H9 (cell line): ENCODE measurements around the gene PRKCZ. TPM values are rescaled to one million over a fixed set of nuclear protein-coding genes. Genes with fewer than 3 reads are reported as not detected.

Source experiments
- DNase-seq: peaks from one replicate; pipeline ENCODE4 v3.0.0-alpha.2; 2017
- H2AFZ ChIP-seq: one replicate; pipeline ENCODE4 v1.6.1; 2013; ENCODE audit warnings: mild to moderate bottlenecking, low read length, control low read depth, moderate library complexity
- H2AK5ac ChIP-seq: 2 replicates; pipeline ENCODE4 v1.6.1; 2013; ENCODE audit warnings: low read length, control low read depth, mixed read lengths; ENCODE audit not compliant: insufficient read length
- H2BK120ac ChIP-seq: one replicate; pipeline ENCODE4 v1.6.1; 2013; ENCODE audit warnings: low read depth, mild to moderate bottlenecking, low read length, control low read depth, inconsistent platforms; ENCODE audit not compliant: poor library complexity, severe bottlenecking
- H2BK12ac ChIP-seq: 2 replicates; pipeline ENCODE4 v1.6.1; 2013; ENCODE audit warnings: low read length, control low read depth, mixed read lengths, low read depth; ENCODE audit not compliant: insufficient read length
- H2BK15ac ChIP-seq: 2 replicates; pipeline ENCODE4 v1.6.1; 2013; ENCODE audit warnings: low read depth, low read length, control low read depth
- H2BK20ac ChIP-seq: one replicate; pipeline ENCODE4 v1.6.1; 2013; ENCODE audit warnings: low read depth, mild to moderate bottlenecking, low read length, control low read depth, inconsistent platforms; ENCODE audit not compliant: poor library complexity, severe bottlenecking
- H2BK5ac ChIP-seq: 2 replicates; pipeline ENCODE4 v1.6.1; 2013; ENCODE audit warnings: low read length, control low read depth, mixed read lengths; ENCODE audit not compliant: insufficient read length
- H3K14ac ChIP-seq: 2 replicates; pipeline ENCODE4 v1.6.1; 2013; ENCODE audit warnings: low read length, control low read depth; ENCODE audit not compliant: insufficient read depth
- H3K18ac ChIP-seq: 2 replicates; pipeline ENCODE4 v1.6.1; 2013; ENCODE audit warnings: low read depth, mild to moderate bottlenecking, mixed read lengths, low read length, control low read depth; ENCODE audit not compliant: insufficient read length
- H3K23ac ChIP-seq: 2 replicates; pipeline ENCODE4 v1.6.1; 2013; ENCODE audit warnings: low read length, control low read depth, mixed read lengths, low read depth; ENCODE audit not compliant: insufficient read length
- H3K23me2 ChIP-seq: 2 replicates; pipeline ENCODE4 v1.6.1; 2013; ENCODE audit warnings: low read depth, mild to moderate bottlenecking, mixed read lengths, low read length, control low read depth; ENCODE audit not compliant: insufficient read length, poor library complexity, severe bottlenecking
- H3K27ac ChIP-seq: 2 replicates; pipeline ENCODE4 v1.5.1; 2013; ENCODE audit warnings: low read length, control low read depth, mixed read lengths, low read depth; ENCODE audit not compliant: insufficient read length
- H3K27me3 ChIP-seq: 2 replicates; pipeline ENCODE4 v1.6.1; 2013; ENCODE audit warnings: low read length, control low read depth, inconsistent platforms; ENCODE audit not compliant: insufficient read depth
- H3K4ac ChIP-seq: 2 replicates; pipeline ENCODE4 v1.6.1; 2013; ENCODE audit warnings: low read depth, mild to moderate bottlenecking, control low read depth, inconsistent platforms, low read length, moderate library complexity
- H3K4me1 ChIP-seq: 2 replicates; pipeline ENCODE4 v1.6.1; 2013; ENCODE audit warnings: low read length, control low read depth, inconsistent platforms; ENCODE audit not compliant: insufficient read depth
- H3K4me2 ChIP-seq: 2 replicates; pipeline ENCODE4 v1.6.1; 2013; ENCODE audit warnings: low read length, control low read depth, mixed read lengths; ENCODE audit not compliant: insufficient read length, insufficient read depth
- H3K56ac ChIP-seq: 2 replicates; pipeline ENCODE4 v1.6.1; 2013; ENCODE audit warnings: low read depth, mild to moderate bottlenecking, mixed read lengths, low read length, control low read depth; ENCODE audit not compliant: insufficient read length
- H3K79me1 ChIP-seq: 2 replicates; pipeline ENCODE4 v1.6.1; 2013; ENCODE audit warnings: low read depth, mild to moderate bottlenecking, moderate library complexity, low read length, control low read depth, inconsistent platforms; ENCODE audit not compliant: insufficient read depth, poor library complexity, severe bottlenecking
- H3K79me2 ChIP-seq: 2 replicates; pipeline ENCODE4 v1.6.1; 2013; ENCODE audit warnings: low read length, control low read depth, inconsistent platforms; ENCODE audit not compliant: insufficient read depth
- H3K9ac ChIP-seq: 2 replicates; pipeline ENCODE4 v1.6.1; 2013; ENCODE audit warnings: low read length, control low read depth, mixed read lengths; ENCODE audit not compliant: insufficient read length; ENCODE audit errors: extremely low read depth
- H3K9me3 ChIP-seq: one replicate; pipeline ENCODE4 v1.6.1; 2013; ENCODE audit warnings: low read depth, low read length, inconsistent platforms; ENCODE audit not compliant: control insufficient read depth
- H3T11ph ChIP-seq: one replicate; pipeline ENCODE4 v1.6.1; 2013; ENCODE audit warnings: mild to moderate bottlenecking, low read length, control low read depth, inconsistent platforms
- H4K20me1 ChIP-seq: one replicate; pipeline ENCODE4 v1.6.1; 2013; ENCODE audit not compliant: control insufficient read depth, insufficient read length, insufficient read depth
- H4K5ac ChIP-seq: 2 replicates; pipeline ENCODE4 v1.6.1; 2013; ENCODE audit warnings: low read depth, mild to moderate bottlenecking, mixed read lengths, low read length, control low read depth; ENCODE audit not compliant: insufficient read length
- H4K8ac ChIP-seq: replicated peaks from 2 replicates; pipeline ENCODE4 v1.6.1; 2013; ENCODE audit warnings: low read length, control low read depth, mixed read lengths, low read depth; ENCODE audit not compliant: insufficient read length
- H4K91ac ChIP-seq: 2 replicates; pipeline ENCODE4 v1.6.1; 2013; ENCODE audit warnings: low read depth, mild to moderate bottlenecking, moderate library complexity, mixed read lengths, low read length, control low read depth; ENCODE audit not compliant: insufficient read length
- H3K27ac Mint-ChIP-seq, 3 experiments: 2 replicates in 2 of 3; 3 replicates in 1 of 3; pipeline ENCODE4 v1.8.0; 2020 to 2021; ENCODE audit warnings: mixed read lengths in 3 of 3, mild to moderate bottlenecking in 1 of 3, moderate library complexity in 1 of 3
- H3K27me3 Mint-ChIP-seq: 2 replicates; pipeline ENCODE4 v1.8.0; 2021; ENCODE audit warnings: low read depth, mild to moderate bottlenecking, moderate library complexity, mixed read lengths
- H3K36me3 Mint-ChIP-seq, 3 experiments: 2 replicates in 2 of 3; 3 replicates in 1 of 3; pipeline ENCODE4 v1.8.0; 2020 to 2021; ENCODE audit warnings: low read depth in 3 of 3, mixed read lengths in 3 of 3; ENCODE audit not compliant: insufficient read depth in 1 of 3
- H3K4me1 Mint-ChIP-seq, 2 experiments: 2 replicates each; pipeline ENCODE4 v1.8.0; 2020; ENCODE audit warnings: mixed read lengths in 2 of 2
- H3K4me3 Mint-ChIP-seq, 2 experiments: 2 replicates in 1 of 2; 3 replicates in 1 of 2; pipeline ENCODE4 v1.8.0; 2020 to 2021; ENCODE audit warnings: mild to moderate bottlenecking in 2 of 2, mixed read lengths in 2 of 2, moderate library complexity in 1 of 2
- H3K9me3 Mint-ChIP-seq, 2 experiments: 2 replicates in 1 of 2; 3 replicates in 1 of 2; pipeline ENCODE4 v1.8.0; 2020; ENCODE audit warnings: mild to moderate bottlenecking in 2 of 2, mixed read lengths in 2 of 2, moderate library complexity in 1 of 2
- CTCF ChIP-seq: fragments of 200-600 bp; sonication (generic); conservative IDR thresholded peaks from 3 replicates; pipeline ENCODE4 v1.8.0; 2021; ENCODE audit warnings: antibody characterized with exemption, mild to moderate bottlenecking
- WGBS: extraction: QIAGEN DNeasy Blood & Tissue Kit; methylation state at CpG from one replicate; pipeline ENCODE4 v1.1.7; 2013; ENCODE audit warnings: missing lambda C conversion rate, low lambda C conversion rate, mixed read lengths; ENCODE audit not compliant: insufficient read length; ENCODE audit errors: extremely low coverage; 5-methylcytosine and 5-hydroxymethylcytosine counted together
- total RNA-seq: library from RNA; stranded (reverse); gene quantifications from 2 replicates; pipeline ENCODE4 v1.2.1, GENCODE V29; 2021

PRKCZ gene
- total RNA-seq, 1 experiment from 2014 or later = 48.4 TPM

DNA sequence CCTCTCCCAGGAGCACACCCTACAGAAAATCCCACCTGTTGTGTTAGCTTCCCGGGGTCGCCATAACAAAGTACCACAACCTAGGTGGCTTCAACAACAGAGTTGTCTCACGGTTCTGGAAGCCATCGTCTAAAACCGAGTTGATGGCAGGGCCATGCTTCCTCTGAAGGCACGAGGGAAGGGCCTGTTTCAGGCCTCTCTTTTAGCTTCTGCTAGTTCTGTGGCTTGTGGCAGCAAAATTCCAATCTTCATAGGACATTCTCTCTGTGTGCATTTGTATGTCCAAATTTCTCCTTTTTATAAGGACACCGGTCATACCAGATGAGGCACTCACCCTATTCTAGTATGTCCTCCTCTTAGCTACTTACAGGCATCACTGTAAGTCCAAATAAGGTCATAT lies 49.8 kb upstream of the PRKCZ start:
- no peaks in the 10 kb centered on the region for H3K36me3 Mint-ChIP-seq
- no CpG with 5 or more reads among the region's 7 CpGs for WGBS
- H2AFZ ChIP-seq = no peak overlapping the region

More for the DNA sequence above, 49.8 kb upstream of the PRKCZ start:
- H3K27me3 ChIP-seq = no peaks in the 10 kb centered on the region
- H2BK5ac ChIP-seq = no peak overlapping the region
- no peak overlapping the region for H2BK120ac ChIP-seq
- Mint-ChIP-seq H3K4me3 (no peak overlapping the region), H3K27ac (no peak overlapping the region; a peak in 1 of 7 replicates), H3K27me3 (peaks cover 15% of the 10 kb centered on the region), H3K4me1 (peaks cover 17 to 18% of the 10 kb centered on the region in 2 experiments), H3K9me3 (0 out of 5 replicates have a peak, but pooled peaks cover 0 to 3% of the 10 kb centered on the region in 2 experiments)
- H3T11ph ChIP-seq = no peak overlapping the region
- peaks cover 6% of the 10 kb centered on the region for H3K23me2 ChIP-seq
- no peaks in the 10 kb centered on the region for H4K20me1 ChIP-seq
- H3K4me2 ChIP-seq = no peak overlapping the region
- no peaks in the 10 kb centered on the region for H3K4me1 ChIP-seq
- no peak overlapping the region for H3K56ac ChIP-seq
- no peak overlapping the region for H2BK20ac ChIP-seq
- no peak overlapping the region for H3K14ac ChIP-seq
- H3K27ac ChIP-seq = no peak overlapping the region
- TF ChIP-seq CTCF = no peak
- H3K23ac ChIP-seq = no peak overlapping the region
- H3K9ac ChIP-seq = no peak overlapping the region
- no peak overlapping the region for H3K4ac ChIP-seq
- no peak overlapping the region for H2BK15ac ChIP-seq
- no peaks in the 10 kb centered on the region for H3K79me2 ChIP-seq
- H3K79me1 ChIP-seq = no peaks in the 10 kb centered on the region
- no peak overlapping the region for H3K18ac ChIP-seq
- no peak overlapping the region for H4K91ac ChIP-seq
- H2BK12ac ChIP-seq = no peak overlapping the region
- no peak for DNase-seq
- no peak overlapping the region for H4K8ac ChIP-seq
- H2AK5ac ChIP-seq = no peak overlapping the region
- no peaks in the 10 kb centered on the region for H3K9me3 ChIP-seq
- H4K5ac ChIP-seq = no peak overlapping the region
